ENCODE measurements around the gene AP1G1. TPM values are rescaled to one million over a fixed set of nuclear protein-coding genes. Genes with fewer than 3 reads are reported as not detected.
"Not testable (repeated sequence)": the region's sequence is repeated elsewhere in the genome, so short reads cannot be mapped to it uniquely, and the experiment has no call there.

Gene AP1G1
- 39.2 TPM for total RNA-seq
- long read RNA-seq, full-length matches to known transcripts: 3 of 22 reads
- long read RNA-seq, partial matches to known transcripts: 8 of 22 reads
- long read RNA-seq, other reads (novel, unspliced or antisense): 11 of 22 reads

DNA sequence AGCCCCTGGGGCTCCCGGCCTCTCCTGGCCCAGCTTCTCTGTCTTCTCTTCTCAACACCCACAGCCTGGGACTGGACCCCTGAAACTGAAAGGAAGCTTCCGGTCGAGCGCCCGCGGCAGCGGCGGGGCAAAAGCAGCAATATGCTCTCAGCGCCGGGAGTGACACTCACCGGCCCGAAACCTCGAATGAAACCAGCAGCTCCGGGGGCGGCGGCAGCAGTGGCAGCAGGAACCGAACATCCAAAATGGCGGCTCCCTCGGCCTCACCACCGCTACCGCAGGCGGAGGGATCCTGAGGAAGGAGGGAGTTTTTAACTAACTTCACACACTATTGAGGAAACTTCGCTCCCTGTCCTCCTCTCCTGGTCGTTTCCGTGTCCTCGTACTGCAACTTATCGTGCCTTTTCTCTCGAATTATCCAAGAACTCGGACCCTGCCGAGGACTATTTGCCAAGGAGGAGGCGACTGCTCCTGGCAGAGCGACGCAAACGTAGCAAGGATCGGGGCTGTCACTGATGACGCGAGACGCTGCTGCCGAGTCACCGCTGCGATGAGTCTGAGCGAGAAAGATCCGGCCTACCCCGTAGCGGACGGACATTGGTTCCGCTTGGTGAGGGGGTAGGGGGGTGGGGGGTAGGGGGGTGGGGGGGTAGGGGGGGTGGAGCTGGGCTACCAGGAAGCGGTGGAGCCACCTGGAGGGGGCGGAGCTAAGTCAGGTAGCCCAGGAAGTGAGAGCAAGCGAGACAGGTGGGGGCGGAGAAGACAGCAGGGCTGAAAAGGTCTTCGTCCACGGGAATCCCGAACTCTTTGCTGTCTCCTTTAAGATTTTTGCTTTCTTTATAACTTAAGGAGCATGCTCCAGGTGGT, at the start of gene AP1G1:
AP1G1 (minus strand) TSS at position 242 of the 867 bp plus-strand sequence. CDS start 19,355 bp downstream, outside the sequence.
- intact Hi-C loops (cut with DNase I): loop anchor here (2.0 to 5.0 kb wide), 3 partner anchors 38 to 87 kb away; partner anchors contain the start of genes ATXN1L, IST1 and PHLPP2
- peak; percentile 98 for DNase-seq (ENCODE audit: low spot score)

DNA sequence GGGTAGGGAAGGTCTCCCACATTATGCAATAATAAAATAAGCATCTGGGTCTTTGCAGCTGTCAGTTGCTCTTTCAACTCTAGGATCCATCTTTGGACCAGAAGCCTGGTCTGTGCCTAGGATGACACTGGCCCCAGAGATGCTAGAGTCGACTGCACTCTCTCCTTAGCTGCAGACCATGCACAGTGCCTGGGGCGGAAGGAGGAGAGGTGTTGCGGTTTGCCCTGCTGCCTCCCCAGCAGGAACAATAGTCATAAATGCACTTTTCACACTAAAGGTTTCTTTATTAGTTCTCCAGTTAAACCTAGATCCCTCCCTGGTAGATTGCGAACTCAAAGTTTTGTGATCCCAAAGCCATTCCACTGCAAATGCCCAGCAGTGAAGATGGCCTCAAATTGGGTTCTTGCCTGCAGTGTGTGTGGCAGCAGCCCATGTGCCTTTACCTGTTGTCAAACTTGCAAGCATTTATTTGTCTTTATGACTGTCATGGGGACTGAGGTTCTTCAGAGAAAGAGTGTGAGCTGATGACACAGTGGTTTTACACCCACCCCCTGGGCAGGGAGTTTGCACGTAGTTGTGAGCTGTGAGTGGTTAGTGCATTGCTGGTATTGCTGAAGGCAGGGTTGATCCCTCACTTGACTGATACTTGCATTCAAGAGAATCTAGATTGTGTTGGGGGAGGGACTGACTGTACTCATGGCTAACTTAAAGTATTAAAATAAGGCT, 47.5 kb upstream of the AP1G1 start:
- intact Hi-C loops (cut with DNase I): no loop called here
- DNase-seq (ENCODE audit: low spot score): no peak

DNA sequence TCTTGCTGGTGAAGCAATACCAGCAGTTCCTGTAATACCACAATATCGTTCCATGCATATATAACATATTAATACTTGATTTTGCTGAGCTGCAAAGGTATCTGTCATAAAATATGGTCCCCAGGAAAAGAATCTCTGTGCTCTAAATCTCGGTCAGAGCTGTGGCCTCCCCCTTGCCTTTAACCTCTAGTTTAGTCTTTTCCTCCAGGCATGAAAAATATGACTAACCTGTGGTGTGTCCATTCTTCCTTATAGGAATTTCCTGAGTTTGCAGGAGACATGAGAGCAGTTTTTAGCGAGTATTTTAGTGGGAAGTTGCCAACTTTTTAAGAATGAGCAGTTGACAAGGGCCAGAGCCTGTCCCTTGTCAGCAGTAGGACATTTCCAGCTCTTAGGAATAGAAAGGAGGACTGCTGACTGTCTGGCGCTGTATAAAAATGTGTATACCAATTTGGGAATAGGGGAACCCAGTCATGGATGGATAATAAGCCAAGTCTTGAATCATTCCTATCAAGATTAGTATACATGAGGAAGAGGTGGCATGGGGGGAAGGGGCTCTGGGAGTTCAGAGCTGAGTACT, 45.8 kb upstream of the AP1G1 start:
- DNase-seq (ENCODE audit: low spot score): no peak
- intact Hi-C loops (cut with DNase I): no loop called here

DNA sequence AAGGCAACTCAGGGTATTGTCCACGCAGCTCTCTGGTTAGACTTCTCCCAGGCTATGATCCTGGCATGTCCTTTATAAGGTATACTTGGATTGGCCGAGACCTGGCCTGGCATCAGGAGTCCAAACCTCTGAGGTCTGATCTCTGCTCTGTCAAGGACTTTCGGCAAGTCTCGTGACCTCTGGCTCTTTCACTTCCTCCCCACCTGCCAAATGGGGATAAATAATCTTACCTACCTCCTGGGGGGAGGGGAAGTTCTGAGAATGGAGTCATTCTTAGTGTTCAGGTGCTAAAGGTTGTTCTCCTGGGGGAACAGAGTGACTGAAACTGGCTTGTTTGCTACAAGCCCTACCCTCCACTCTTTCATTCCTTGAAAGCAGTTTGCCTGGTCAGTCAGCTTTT, 44.8 kb upstream of the AP1G1 start:
- DNase-seq (ENCODE audit: low spot score): no peak
- intact Hi-C loops (cut with DNase I): no loop called here

DNA sequence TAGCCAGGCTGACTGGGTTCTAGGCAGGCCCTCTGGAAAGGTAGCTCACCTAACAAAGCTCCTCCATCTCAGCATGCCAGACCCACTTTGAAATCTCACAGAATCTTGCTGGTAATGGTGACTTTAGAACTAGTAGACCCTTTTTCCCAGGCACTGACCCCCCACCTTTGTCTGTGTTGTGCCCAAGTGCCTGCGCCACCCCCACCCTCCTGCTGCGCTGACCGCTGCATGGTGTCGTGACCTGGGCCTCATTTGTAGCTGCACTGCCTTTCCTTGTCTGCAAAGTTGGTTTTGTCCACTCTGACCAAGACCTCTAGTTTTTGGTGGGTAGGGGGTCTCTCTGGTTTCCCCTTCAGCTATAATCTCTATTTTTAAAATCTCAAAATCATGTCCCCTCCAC, 43.9 kb upstream of the AP1G1 start:
- DNase-seq (ENCODE audit: low spot score): no peak
- intact Hi-C loops (cut with DNase I): no loop called here

DNA sequence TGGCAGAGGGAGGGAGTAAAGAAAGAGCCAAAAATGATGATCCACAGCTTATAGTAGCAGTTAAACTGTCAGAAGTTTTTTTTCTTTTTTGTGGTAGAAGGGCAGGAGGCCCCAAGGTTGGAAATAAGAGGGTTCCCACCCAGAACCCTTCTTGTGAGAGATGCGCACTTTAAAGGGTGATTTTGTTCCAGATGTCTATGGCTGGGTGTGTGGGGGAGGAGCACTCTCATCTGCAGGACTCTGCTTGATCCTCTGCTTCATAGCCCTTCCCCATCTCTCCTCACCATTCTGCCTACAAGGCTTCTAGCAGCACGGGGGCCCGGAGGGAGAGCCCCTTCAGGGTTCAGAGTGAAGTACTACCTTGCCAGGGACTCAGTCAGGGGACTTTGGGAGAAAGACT, 43.5 kb upstream of the AP1G1 start:
- no peak for DNase-seq (ENCODE audit: low spot score)
- intact Hi-C loops (cut with DNase I): no loop called here

DNA sequence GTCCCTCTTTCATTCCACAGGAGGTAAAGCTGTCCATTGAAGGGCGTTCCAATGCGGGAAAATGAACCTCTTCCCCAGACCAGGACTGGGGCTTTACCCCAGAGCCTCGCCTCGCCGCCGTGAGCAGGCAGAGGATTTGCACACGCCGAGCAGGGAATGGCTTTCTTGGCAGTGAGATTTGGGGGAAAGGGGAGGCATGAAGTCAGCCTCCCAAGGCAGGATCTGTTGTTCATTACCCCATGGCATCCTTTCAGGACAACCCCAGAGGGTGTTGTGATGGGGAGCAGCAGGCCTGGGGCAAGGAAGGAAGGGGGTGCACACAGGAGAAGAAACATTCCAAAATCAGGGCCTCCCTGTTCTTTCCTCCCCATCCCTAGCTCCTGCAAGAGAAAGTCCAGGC, 43.1 kb upstream of the AP1G1 start:
- no peak for DNase-seq (ENCODE audit: low spot score)
- intact Hi-C loops (cut with DNase I): no loop called here

DNA sequence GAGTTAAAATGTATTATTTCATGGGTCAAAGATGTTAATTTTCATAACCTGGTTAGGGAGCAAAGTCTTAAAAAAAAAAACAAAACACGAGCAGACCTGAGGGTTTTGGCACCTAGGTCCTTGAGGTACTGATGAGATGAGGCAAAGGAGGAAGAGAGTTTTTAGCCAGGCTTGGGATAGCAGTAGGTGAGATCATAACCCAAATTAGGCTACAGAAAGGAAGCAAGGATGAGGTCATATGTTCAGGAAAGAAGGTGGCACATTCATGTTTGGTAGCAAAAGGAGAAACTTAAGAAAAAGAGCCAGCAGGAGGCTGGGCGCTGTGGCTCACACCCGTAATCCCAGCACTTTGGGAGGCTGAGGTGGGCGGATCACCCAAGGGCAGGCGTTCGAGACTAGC, 40.0 kb upstream of the AP1G1 start:
- no peak for DNase-seq (ENCODE audit: low spot score)
- intact Hi-C loops (cut with DNase I): loop anchor here (5.0 kb wide), 1 partner anchor 41 kb away; the partner anchor contains the start of gene AP1G1

DNA sequence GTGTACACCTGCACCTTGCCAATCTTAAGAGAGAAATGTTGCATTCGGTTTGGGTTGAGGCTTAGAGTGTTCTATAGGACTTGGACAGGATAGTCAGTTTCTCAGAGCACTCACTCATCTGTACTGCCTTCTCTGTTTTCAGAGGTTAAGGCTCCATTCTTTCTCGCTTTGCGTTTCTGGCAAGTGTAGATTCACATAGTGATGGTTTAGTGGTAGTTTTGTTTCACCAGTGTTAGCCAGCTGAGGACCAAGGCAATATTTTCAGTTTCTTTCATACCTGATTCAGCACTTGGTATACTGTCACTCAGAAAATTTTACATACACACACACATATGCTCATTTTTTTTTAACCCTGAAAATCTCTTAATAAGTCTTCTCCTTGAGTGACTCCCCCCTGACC, 38.5 kb upstream of the AP1G1 start:
- intact Hi-C loops (cut with DNase I): loop anchor here (5.0 kb wide), 1 partner anchor 40 kb away; the partner anchor contains the start of gene AP1G1
- DNase-seq (ENCODE audit: low spot score): no peak

DNA sequence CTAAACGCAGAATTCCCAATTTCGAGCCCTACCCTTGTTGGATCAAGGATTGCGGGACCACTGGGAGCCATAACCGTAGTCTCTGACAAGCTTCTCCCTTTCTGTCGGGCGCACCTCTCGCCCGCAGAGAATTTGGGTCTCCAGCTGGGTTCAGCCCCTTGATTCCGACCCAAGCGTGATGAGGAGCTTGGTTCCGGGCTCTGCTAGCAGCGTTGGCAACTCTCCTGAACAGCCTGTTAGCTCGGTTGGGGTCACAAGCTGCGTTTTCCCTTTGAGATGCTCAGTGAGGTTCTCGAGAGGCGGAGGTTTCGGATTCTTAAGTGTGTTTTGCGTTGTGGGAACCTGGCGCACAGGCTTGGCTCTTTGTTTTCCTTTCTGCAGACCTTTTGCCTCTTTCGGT, 37.8 kb upstream of the AP1G1 start:
- no peak for DNase-seq (ENCODE audit: low spot score)
- intact Hi-C loops (cut with DNase I): loop anchor here (5.0 kb wide), 1 partner anchor 39 kb away; the partner anchor contains the start of gene AP1G1

DNA sequence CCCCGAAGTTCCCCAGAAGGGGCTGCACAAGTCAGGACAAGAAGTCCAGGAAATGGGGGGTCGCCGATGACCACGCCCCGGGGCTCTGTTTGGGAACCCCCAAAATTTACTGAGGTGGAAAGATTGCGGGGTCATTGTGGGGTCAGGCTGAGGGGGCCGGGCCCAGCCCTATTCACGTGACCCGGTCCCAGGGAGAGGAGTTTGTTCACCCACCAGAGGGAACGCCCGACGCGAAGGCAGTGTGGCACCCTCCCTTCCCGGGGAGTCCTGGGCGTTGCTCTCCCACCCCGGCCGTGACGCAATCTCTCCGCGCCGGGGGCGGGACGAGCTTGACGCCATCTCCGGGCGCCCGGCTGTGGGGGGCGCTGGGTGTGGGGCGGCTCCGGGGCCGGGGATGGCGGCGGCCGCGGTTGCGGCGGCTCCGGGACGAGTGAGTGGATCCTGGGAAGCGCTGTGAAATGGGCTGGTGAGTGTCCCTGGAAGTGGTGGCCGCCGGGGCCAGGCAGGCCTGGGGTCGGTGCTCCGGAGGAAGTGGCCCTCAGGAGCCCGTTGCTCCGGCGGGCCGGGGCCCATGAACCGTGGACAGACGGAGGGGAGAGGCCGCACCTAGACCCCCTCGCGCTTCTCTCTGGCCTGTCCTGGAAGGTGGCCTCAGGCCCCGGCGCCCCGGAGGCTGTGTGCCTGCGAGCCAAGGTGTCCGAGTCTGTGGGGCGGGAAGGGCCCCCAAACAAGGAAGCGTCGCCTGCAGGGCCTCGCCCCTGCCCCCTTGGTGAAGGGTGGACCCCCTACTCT, 37.2 kb upstream of the AP1G1 start, which contains the start of gene ATXN1L:
ATXN1L (plus strand) TSS at position 338 of the 792 bp plus-strand sequence. CDS start 3,765 bp downstream, outside the sequence.
- peak; percentile 94 for DNase-seq (ENCODE audit: low spot score)
- intact Hi-C loops (cut with DNase I): loop anchor here (5.0 kb wide), 1 partner anchor 39 kb away; the partner anchor contains the start of gene AP1G1

DNA sequence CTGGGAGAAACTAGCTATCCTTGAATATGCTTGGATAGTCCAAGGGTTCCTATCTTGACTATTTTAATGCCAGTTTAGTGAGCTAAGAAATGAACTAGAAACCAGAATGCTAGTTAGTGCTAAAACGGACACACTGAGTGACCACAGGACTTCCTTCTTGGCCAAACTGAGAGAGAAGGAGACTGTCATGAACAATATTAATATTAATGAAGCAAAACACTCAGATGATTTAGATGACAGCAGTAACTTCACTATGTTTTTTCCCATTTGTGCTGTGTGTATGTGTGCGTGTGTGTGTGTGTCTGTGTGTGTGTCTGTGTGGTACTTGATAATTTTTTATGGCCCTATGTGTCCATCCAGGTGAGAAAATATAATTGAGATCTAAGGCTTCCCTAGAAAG, 34.9 kb upstream of the AP1G1 start:
- intact Hi-C loops (cut with DNase I): no loop called here
- no peak for DNase-seq (ENCODE audit: low spot score)

DNA sequence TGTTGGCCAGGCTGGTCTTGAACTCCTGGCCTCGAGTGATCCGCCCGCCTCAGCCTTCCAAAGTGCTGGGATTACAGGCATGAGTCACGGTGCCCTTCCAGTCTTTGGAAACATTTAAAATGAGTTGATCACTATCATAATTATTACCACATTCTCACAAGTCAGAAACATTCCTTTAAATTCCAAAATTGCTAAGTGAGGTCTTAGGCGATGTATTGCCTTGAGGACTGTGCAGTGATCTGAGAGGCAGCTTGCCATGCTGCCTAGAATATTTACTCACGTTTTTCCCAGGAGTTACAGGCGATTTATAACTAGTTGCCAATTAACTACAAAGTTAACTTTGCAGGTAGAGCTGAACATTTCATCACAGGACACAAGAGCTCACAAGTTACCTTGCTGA, 31.4 kb upstream of the AP1G1 start:
- intact Hi-C loops (cut with DNase I): no loop called here
- DNase-seq (ENCODE audit: low spot score): no peak

DNA sequence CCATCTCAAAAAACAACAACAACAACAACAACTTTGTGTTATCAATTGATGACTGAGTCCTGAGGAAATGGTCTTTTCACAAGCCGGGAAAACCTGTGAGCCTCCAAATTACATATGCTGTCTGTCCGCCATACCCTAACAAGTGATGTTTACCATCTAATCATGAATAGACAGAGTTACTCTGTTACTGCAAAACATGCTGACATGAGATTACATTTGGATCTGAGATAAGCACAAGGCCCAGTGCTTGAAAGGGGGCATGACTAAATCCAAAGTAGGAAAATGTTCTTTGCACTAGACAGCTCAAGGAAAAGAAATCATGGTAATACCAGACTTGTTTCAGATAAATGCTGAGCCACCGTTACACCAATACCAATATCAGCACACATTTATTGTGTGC, 28.5 kb upstream of the AP1G1 start:
- intact Hi-C loops (cut with DNase I): no loop called here
- no peak for DNase-seq (ENCODE audit: low spot score)

DNA sequence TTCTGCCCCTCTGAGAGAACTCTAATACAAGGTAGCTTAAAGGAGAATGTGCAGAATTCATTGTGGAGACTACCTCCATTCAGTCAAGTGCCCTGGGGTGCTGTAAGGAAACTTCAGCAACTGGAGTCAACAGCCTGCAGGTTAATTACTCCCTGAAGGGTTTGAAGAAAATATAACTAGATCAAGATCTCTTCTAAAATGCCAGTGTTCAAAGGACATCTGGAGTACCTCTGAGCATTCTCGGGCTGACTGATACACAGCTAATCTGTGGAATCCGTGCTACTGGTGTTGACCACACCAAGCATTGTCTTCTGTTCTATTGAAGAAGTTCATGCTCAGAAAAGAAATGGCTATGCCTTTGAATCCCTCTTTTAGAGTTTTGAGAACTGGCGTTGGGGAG, 25.7 kb upstream of the AP1G1 start:
- no peak for DNase-seq (ENCODE audit: low spot score)
- intact Hi-C loops (cut with DNase I): no loop called here

DNA sequence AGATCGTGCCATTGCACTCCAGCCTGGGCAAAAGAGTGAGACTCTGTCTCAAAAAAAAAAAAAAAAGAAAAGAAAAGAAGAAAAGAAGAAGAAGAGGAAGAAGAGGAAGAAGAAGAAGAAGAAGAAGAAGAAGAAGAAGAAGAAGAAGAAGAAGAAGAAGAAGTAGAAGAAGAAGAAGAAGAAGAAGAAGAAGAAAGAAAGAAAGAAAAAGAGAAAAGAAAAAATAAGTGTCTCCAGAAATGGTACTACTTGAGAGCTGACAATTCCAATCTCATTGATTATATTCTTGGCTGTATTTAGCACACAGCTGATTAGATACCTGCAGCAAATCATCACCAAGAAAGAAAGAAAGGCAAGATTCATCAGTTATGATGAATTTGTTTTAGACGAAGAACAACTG, 23.5 kb upstream of the AP1G1 start:
- intact Hi-C loops (cut with DNase I); DNase-seq (ENCODE audit: low spot score): not testable (repeated sequence)

DNA sequence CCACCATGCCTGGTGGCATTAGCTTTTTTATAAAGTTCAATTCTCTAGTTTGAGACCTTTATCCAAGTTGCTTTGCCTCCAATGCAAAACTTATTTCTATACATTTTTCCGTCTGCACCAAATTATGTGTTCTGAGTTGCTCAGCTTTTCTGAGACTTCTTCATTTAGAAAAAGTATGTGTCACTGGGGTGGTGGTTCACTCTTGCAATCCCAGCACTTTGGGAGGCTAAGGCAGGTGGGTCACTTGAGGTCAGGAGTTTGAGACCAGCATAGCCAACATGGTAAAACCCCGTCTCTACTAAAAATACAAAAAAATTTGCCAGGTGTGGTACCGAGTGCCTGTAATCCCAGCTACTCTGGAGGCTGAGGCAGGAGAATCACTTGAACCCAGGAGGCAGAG, 23.1 kb upstream of the AP1G1 start:
- intact Hi-C loops (cut with DNase I); DNase-seq (ENCODE audit: low spot score): not testable (repeated sequence)

DNA sequence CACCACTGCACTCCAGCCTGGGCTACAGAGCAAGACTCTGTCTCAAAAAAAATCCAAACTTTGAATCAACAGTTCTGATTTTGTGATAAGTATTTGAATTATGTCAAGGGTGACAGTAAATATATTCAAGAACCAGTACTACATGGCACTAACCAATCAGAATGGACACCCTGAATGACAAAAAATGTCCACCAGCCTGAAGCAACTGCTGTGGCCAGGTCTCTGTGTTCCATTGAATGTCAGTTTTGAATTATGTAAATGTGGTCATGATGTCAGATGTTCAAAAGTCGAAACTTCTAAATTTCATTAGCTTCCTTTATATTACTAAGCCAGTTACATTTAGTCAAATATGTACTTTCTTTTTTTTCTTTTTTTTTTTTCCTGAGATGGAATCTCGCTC, 21.7 kb upstream of the AP1G1 start:
- DNase-seq (ENCODE audit: low spot score): no peak
- intact Hi-C loops (cut with DNase I): no loop called here

DNA sequence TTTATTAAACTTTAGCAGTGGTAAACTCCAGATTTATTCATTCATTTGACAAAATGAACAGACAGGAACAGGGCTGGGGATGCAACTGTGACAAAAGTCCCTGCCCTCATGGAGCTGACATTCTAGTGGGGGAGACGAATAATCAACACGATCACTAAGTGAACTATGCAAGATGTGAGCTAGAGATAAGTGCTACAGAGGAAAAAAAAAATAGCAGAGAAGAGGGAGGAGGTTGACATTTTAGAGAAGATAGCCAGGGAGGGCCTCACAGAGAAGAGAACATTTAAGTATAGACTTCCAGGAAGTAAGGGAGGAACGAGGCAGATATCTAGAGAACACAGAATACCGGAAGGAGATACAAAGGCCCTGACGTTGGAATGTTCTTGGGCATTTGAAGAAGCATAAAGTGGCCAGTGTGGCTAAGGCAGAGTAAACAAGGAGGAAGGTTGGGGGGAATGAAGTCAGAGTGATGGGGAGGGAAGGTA, 17.9 kb upstream of the AP1G1 start:
- no peak for DNase-seq (ENCODE audit: low spot score)
- intact Hi-C loops (cut with DNase I): no loop called here

All from cardiac septum (tissue), 1 donor.